ENCODE data around the gene BRAT1.
"Not testable (repeated sequence)": the region's sequence is repeated elsewhere in the genome, so short reads cannot be mapped to it uniquely, and the experiment has no call there.

BRAT1 gene

DNA sequence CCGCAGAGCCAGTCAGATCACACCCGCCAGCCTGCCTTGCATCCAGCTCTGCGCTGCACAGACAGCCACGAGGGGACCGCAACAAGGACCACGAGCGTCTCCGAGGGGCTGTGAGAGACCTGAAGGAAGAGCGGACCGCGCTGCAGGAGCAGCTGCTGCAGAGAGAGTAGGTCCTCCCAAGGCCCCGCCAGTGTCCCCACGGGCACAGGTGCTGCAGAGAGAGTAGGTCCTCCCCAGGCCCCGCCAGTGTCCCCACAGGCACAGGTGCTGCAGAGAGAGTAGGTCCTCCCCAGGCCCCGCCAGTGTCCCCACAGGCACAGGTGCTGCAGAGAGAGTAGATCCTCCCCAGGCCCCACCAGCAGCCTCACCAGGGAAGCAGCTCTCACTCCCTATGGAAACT, 34.6 kb upstream of the BRAT1 start:
- H3K27me3 Mint-ChIP-seq; H3K27ac Mint-ChIP-seq; H3K4me3 Mint-ChIP-seq; H3K9me3 Mint-ChIP-seq; H3K36me3 Mint-ChIP-seq (ENCODE audit: low read depth); H3K4me1 Mint-ChIP-seq (ENCODE audit: low read depth): not testable (repeated sequence)

DNA sequence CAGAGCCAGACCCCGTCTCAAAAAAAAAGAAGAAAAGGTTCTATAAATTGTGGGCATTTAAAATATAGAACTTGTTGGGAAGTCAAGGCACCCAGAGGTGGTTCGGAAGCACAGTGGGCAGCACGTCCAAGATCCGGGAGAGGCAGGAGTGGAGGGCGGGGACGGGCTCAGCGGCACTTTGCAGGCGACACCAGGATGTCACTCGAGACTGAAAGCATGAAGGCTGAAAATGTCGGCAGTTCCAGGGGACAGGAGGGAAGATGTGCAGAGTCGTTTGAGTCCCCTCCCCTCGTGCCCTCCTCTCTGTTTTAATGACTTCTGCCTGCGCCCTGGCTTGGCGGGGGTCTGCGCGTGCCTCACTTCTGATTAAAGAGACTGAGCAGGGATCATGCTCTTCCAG, 34.0 kb upstream of the BRAT1 start:
- H3K4me3 Mint-ChIP-seq = no peak overlapping the region
- H3K27ac Mint-ChIP-seq = no peak overlapping the region
- H3K9me3 Mint-ChIP-seq = no peaks in the 10 kb centered on the region
- no peaks in the 10 kb centered on the region for H3K4me1 Mint-ChIP-seq (ENCODE audit: low read depth)
- no peaks in the 10 kb centered on the region for H3K27me3 Mint-ChIP-seq
- peaks cover 9% of the 10 kb centered on the region for H3K36me3 Mint-ChIP-seq (ENCODE audit: low read depth)

DNA sequence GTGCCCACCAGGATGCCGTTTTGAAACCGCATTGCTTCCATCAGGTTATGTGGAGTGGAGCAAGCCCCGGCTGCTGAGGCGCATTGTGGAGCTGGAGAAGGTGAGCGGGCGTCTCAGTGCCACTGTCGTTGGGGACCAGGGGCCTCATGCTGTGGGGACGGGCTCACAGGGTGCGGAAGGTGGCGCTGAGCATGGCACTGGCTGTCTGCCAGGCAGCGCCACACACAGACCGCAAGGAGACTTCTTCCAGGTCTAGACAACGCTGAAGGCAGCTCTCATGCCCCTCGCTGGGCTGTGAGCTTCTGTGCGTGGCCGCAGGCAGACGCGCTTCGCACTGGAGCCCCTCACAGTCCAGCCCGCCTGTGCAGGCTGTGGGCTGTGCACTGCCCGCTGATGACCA, 32.5 kb upstream of the BRAT1 start:
- Mint-ChIP-seq H3K9me3 (no peaks in the 10 kb centered on the region), H3K27ac (no peak overlapping the region), H3K27me3 (no peaks in the 10 kb centered on the region), H3K4me1 (ENCODE audit: low read depth) (no peaks in the 10 kb centered on the region), H3K36me3 (ENCODE audit: low read depth) (peaks cover 8% of the 10 kb centered on the region), H3K4me3 (no peak overlapping the region)

DNA sequence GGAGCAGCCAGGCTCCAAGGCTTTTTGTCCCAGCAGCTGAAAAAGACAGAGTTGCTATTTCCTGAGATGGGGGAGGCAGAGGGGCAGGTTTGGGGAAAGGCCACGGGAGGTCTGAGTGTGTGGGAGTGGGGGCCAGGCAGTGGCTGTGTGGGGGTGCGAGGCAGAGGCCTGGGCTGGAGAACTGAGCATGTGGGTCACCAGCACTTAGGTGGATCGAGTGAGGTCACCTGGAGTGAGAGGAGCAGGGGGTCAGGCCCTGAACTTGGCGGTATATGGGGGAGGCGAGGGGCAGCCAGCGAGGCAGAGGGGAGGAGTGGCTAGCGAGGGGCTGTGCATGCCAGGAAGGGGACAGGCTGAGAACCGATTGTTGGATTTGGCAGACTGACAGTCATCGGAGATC, 31.8 kb upstream of the BRAT1 start:
- no peaks in the 10 kb centered on the region for H3K9me3 Mint-ChIP-seq
- H3K27me3 Mint-ChIP-seq = no peaks in the 10 kb centered on the region
- no peak overlapping the region for H3K4me3 Mint-ChIP-seq
- peaks cover 6% of the 10 kb centered on the region for H3K36me3 Mint-ChIP-seq (ENCODE audit: low read depth)
- no peaks in the 10 kb centered on the region for H3K4me1 Mint-ChIP-seq (ENCODE audit: low read depth)
- H3K27ac Mint-ChIP-seq = no peak overlapping the region

DNA sequence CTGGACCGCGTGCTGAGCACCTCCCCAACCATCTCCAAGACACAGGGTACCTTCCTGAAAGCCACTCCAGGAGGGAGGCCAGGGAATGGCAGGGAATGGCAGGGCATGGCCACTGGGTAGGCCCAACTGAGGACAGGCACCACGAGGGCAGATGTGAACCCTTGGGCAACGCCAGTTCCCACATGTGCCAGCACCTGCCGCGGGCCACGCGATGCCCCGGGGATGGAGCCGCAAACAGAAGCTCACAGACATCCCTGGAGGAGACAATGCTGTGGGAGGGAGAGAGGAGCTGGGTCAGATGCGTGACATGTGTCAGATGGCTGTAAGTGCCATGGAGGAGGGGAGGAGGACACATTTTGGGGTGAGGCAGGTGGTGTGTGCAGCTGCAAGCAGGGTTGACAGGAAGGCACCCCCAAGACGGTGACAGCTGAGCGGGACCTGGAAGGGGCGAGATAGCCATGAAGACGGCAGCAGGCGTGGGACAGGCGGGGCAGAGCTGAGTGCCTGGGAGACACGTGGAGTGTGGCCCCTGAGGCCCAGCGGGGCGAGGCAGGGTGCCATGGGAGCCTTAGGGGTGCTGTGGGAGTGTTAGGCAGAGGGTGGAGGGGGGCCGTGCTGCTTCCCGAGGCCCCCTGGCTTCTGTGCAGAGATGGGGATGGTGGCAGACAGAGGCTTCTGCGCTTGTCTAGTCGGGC, 31.1 kb upstream of the BRAT1 start:
- Mint-ChIP-seq H3K36me3 (ENCODE audit: low read depth) (peaks cover 6% of the 10 kb centered on the region), H3K9me3 (no peaks in the 10 kb centered on the region), H3K4me3 (no peak overlapping the region), H3K27ac (no peak overlapping the region), H3K4me1 (ENCODE audit: low read depth) (no peaks in the 10 kb centered on the region), H3K27me3 (no peaks in the 10 kb centered on the region)

DNA sequence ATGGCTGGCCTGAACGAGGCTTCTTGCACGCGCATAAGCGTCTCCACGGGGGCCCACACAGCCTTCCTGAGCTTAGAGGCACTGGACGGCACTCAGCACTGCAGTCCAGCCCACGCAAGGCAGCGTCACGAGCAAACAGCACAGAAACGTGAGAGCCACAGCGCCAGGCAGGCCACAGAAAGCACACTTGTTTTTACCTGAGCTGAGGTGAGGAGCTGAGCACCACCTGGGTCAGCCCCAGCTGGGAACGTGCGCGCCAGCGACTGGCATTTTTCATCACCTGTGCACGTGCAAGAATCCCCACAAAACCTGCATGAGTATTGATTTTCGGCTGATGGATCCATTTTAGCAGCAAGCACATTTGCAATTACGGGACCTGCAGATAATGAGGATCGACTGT, 30.1 kb upstream of the BRAT1 start:
- Mint-ChIP-seq H3K9me3 (no peaks in the 10 kb centered on the region), H3K36me3 (ENCODE audit: low read depth) (peaks cover 3% of the 10 kb centered on the region), H3K4me3 (no peak overlapping the region), H3K4me1 (ENCODE audit: low read depth) (no peaks in the 10 kb centered on the region), H3K27me3 (no peaks in the 10 kb centered on the region), H3K27ac (no peak overlapping the region)

DNA sequence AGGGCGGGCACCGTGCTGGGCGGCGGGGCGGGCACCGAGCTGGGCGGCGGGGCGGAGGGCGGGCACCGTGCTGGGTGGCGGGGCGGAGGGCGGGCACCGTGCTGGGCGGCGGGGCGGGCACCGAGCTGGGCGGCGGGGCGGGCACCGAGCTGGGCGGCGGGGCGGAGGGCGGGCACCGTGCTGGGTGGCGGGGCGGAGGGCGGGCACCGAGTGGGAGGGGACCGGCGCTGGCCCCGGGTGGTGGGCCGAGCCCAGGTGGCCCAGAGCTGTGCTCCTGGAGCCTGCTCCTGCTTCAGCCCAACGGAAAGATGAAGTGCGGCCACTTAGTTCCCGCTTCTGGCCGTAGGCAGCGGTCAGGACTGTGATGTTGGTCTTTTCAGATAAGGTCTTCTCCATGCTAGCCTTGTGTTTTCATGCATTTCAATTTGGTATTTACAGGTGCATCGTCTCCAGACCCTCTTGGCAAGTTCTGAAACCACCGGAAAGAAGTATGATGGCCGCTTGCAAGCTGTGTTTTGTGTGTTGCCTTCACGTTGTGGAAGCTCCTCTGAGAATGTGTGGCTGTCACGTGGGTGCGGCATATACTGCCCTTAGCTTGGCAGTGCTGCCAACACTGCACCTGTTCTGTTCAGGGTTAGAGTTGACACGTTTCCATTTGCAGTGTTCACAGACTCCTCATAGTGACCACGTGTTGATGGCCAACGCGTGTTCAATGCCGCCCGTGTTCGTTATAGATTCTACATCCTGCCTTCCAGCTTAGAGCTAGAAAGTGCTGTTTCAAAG, 28.7 kb upstream of the BRAT1 start:
- no peak overlapping the region for H3K4me3 Mint-ChIP-seq
- no peaks in the 10 kb centered on the region for H3K4me1 Mint-ChIP-seq (ENCODE audit: low read depth)
- no peak overlapping the region for H3K27ac Mint-ChIP-seq
- no peaks in the 10 kb centered on the region for H3K27me3 Mint-ChIP-seq
- H3K9me3 Mint-ChIP-seq = no peaks in the 10 kb centered on the region
- H3K36me3 Mint-ChIP-seq (ENCODE audit: low read depth) = peaks cover 3% of the 10 kb centered on the region

DNA sequence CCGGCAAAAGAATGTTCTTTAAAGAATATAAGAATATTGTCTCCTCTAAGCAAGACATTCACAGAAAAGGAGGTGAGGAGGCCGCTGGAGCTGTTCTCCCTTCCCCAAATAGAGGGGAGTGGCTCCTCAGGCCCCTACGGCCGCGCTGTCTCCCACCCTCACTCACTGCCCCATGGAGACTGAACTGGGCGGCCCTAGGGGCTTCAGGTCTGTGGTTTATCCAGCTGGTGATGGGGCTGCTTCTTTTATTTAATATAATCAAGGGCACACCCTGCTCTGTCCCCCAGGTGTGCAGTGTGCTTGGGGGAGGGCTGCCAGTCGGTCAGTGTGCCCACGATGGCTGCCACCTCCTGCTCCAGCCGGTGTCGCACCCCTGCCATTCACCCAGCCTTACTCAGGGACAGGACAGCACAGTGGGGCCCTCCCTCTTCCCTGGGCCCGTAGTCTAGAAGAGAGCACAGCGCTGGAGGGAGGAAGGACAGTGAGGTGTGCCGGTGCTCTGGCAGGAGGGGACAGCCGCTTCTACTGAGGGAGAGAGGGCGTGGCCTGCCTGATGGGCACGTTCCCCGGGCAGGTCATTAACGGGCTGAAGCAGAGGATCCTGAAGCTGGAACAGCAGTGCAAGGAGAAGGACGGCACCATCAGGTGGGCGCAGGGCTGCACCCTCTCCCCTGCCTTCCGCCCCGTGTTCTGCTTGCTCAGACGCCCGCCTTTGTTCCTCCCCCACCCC, 26.8 kb upstream of the BRAT1 start:
- Mint-ChIP-seq H3K9me3 (no peaks in the 10 kb centered on the region), H3K36me3 (ENCODE audit: low read depth) (peaks cover 3% of the 10 kb centered on the region), H3K27me3 (no peaks in the 10 kb centered on the region), H3K4me3 (no peak overlapping the region), H3K27ac (no peak overlapping the region), H3K4me1 (ENCODE audit: low read depth) (no peaks in the 10 kb centered on the region)

DNA sequence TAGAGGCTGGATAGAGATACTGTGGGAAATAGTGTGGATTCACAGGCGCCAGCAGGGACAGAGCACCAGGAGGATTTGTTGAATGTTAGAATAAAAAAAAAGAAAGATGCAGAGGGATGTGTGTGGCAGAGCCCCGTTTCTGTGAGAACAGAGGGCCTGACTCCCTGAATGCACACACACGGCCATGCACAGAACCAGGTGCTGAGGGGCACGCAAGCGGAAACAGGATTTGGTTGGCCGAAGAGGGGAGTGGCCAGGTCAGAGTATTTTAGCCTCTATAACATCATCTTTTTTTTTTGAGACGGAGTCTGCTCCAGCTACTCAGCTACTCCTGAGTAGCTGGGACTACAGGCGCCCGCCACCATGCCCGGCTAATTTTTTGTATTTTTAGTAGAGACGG, 25.3 kb upstream of the BRAT1 start:
- no peak overlapping the region for H3K4me3 Mint-ChIP-seq
- no peaks in the 10 kb centered on the region for H3K27me3 Mint-ChIP-seq
- H3K4me1 Mint-ChIP-seq (ENCODE audit: low read depth) = no peaks in the 10 kb centered on the region
- peaks cover 3% of the 10 kb centered on the region for H3K36me3 Mint-ChIP-seq (ENCODE audit: low read depth)
- no peak overlapping the region for H3K27ac Mint-ChIP-seq
- no peaks in the 10 kb centered on the region for H3K9me3 Mint-ChIP-seq

DNA sequence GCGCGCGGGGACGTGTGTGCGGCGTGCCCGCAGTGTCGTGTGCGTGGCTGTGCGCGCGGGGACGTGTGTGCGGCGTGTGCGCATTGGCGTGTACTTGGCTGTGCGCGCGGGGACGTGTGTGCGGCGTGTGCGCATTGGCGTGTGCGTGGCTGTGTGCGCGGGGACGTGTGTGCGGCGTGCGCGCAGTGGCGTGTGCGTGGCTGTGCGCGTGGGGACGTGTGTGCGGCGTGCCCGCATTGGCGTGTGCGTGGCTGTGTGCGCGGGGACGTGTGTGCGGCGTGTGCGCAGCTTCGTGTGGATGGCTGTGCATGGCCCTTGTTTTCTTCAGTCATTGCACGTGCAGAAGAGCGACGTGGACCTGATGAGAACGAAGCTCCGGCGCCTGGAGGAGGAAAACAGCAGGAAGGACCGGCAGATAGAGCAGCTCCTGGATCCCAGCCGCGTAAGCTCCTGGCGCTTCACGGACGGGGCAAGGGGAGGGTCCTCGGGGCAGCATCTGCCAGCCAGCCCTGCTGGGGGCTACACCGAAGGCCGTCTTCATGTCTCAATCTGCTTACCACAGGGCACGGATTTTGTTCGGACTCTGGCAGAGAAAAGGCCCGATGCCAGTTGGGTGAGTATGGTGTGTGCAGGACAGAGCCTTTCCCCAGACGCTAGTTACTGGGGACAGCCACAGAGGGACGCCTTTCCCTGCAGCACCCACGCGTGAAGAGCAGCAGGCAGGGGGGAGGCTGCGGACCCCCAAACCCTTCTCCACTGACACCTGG, 22.8 kb upstream of the BRAT1 start:
- Mint-ChIP-seq H3K4me3 (no peak overlapping the region), H3K36me3 (ENCODE audit: low read depth) (peaks cover 12% of the 10 kb centered on the region), H3K9me3 (no peaks in the 10 kb centered on the region), H3K27ac (no peak overlapping the region), H3K27me3 (no peaks in the 10 kb centered on the region), H3K4me1 (ENCODE audit: low read depth) (no peaks in the 10 kb centered on the region)

DNA sequence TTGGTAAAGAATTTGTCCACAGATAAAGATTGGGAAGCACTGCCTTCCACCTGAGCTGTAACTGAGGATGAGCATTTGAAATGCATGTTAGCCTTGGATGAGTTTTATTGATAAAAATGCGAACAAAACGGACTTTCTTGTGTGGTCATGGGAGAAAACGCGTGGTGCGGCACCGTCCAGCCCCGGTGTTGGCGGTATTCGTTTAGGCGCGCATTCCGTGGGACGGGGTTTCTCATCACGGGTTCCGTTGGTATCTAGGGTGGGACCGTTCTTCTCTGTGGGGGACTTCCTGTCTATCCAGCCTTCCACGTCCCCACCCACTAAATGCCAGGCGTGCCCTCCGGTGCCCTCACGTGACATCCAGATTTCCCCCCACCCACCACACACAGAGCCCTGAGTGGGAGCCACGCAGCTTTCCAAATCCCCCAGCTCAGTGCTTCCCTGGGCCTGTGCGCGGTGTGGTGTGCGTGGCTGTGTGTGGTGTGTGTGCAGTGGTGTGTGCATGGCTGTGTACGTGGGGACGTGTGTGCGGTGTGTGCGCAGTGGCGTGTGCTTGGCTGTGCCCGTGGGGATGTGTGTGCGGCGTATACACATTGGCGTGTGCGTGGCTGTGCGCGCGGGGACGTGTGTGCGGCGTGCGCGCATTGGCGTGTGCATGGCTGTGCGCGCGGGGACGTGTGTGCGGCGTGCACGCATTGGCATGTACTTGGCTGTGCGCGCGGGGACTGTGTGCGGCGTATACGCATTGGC, 21.6 kb upstream of the BRAT1 start:
- Mint-ChIP-seq H3K27me3 (no peaks in the 10 kb centered on the region), H3K36me3 (ENCODE audit: low read depth) (peaks cover 16% of the 10 kb centered on the region), H3K4me1 (ENCODE audit: low read depth) (peaks cover 4% of the 10 kb centered on the region), H3K9me3 (no peaks in the 10 kb centered on the region), H3K27ac (no peak overlapping the region), H3K4me3 (no peak overlapping the region)

DNA sequence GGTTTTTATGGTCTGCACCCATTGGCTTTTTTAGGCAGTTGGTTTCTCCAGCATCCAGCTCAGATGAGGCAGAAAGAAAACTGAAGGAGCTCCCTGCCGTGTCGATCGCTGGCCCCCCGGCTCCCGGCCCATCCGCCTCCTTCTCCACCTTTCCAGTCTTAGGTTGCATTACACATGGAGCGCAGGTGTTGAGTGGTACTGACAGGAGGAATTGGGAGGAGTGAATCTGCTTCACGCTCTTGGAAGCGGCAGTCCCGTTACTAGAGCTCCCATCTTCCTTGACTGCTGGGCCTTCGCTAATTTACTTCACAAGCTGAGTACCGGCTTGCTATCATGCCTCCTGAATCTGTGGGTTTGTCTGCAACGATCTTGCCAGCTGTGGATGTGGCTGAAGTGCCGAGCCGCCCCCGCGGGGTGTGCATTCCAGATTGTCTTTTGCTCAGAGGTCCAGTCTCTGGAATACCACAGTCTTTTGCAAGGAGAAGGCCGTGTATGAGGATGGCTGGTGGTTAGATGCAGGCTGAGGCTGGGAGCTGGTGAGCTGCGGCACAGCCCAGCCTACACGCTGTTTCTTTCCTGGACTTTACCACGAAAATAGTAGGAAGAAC, 20.5 kb upstream of the BRAT1 start:
- Mint-ChIP-seq H3K27me3 (no peaks in the 10 kb centered on the region), H3K4me1 (ENCODE audit: low read depth) (peaks cover 7% of the 10 kb centered on the region), H3K27ac (no peak overlapping the region), H3K9me3 (no peaks in the 10 kb centered on the region), H3K36me3 (ENCODE audit: low read depth) (peaks cover 16% of the 10 kb centered on the region), H3K4me3 (no peak overlapping the region)

DNA sequence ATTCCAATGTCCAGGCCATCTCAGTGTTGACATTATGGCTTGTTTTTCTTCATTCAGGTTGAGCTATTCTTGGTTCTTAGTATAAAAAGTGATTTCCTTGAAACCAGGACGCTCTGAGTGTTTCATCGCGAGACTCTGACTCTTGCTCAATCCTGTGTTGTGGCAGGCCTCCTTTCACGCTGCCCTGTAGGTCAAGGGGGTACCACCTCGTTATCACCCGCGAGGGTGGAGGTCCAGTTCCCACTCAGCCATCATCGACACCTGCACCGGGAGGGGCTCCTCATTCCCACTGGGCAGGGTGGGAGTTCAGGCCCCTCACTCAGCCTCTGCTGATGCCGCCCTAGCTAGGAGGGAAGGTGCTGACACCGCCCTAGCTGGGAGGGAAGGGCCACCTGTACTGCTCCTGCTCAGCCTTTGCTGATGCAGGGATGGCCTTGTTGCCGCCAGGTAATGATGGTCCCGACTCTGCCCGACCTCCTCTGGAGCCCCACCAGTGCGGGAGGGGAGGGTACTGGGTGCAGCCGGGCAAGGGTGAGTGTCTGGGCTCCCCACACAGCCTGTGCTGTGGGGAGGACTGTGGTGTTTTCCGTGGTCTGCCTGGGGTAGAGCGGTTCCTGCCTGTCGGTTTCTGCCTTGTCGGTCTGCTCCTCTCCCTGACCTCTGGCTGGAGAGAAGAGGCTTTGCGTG, 19.9 kb upstream of the BRAT1 start:
- Mint-ChIP-seq H3K27me3 (no peaks in the 10 kb centered on the region), H3K4me3 (no peak overlapping the region), H3K9me3 (no peaks in the 10 kb centered on the region), H3K27ac (no peak overlapping the region), H3K4me1 (ENCODE audit: low read depth) (peaks cover 7% of the 10 kb centered on the region), H3K36me3 (ENCODE audit: low read depth) (peaks cover 16% of the 10 kb centered on the region)

All from stimulated activated naive CD8-positive, alpha-beta T cell treated with anti-CD3 and anti-CD28 coated beads, Interleukin-15, Interleukin-2, amounts not matched to agents 100 ng/mL and 50 ng/mL, for 24 hours (primary cell).